Measurements from ENCODE around the gene SCUBE3. TPM values are rescaled to one million over a fixed set of nuclear protein-coding genes. Genes with fewer than 3 reads are reported as not detected.

The SCUBE3 gene
- total RNA-seq, 5 donors from 2014 or later (not counting 1 experiment from before 2014, with no cell fraction given): 0.03 to 0.14 (median 0.08) TPM; not detected in 1

GRCh38 chr6:35184580-35185301, 29.0 kb upstream of the SCUBE3 start:
- H3K9me3 ChIP-seq: no peaks in the 10 kb centered on the region
- CTCF ChIA-PET: no interaction called here
- Mint-ChIP-seq H3K9me3 (no peaks in the 10 kb centered on the region), H3K4me1 (peaks cover 0 to 2% (median 0%) of the 10 kb centered on the region in 3 donors), H3K4me3 (no peak overlapping the region), H3K27me3 (peaks cover 21 to 24% of the 10 kb centered on the region in 2 donors), H3K36me3 (no peaks in the 10 kb centered on the region), H3K27ac (no peak overlapping the region)
- H3K4me1 ChIP-seq (ENCODE audit: control insufficient read depth in 1 of 2, extremely low read depth in 1 of 2, insufficient read depth in 2 of 2, low read length in 2 of 2): no peaks in the 10 kb centered on the region
- no peak overlapping the region for H3K4me3 ChIP-seq (ENCODE audit: control insufficient read depth in 1 of 2, extremely low read depth in 1 of 2, low read length in 1 of 2)
- no peaks in the 10 kb centered on the region for H3K36me3 ChIP-seq (ENCODE audit: control insufficient read depth in 2 of 2, extremely low read depth in 1 of 2, insufficient read depth in 1 of 2, low read length in 1 of 2)
- DNase-seq (no peak), ATAC-seq (replicated peaks in 1 of 4) (no peak)
- POLR2A ChIA-PET: no interaction called here
- no peak overlapping the region for H3K27ac ChIP-seq (ENCODE audit: low read length)
- H3K27me3 ChIP-seq (replicated peaks in 1 of 2; ENCODE audit: control insufficient read depth in 2 of 2, extremely low read depth in 1 of 2, insufficient read depth in 2 of 2, low read length in 1 of 2): peaks cover 0 to 26% of the 10 kb centered on the region in 2 experiments
- 76% methylated on average over 6 of the region's 9 CpGs for WGBS (ENCODE audit: insufficient coverage)

GRCh38 chr6:35185302-35185681, 28.5 kb upstream of the SCUBE3 start:
- no peaks in the 10 kb centered on the region for H3K4me1 ChIP-seq (ENCODE audit: control insufficient read depth in 1 of 2, extremely low read depth in 1 of 2, insufficient read depth in 2 of 2, low read length in 2 of 2)
- H3K27me3 ChIP-seq (replicated peaks in 1 of 2; ENCODE audit: control insufficient read depth in 2 of 2, extremely low read depth in 1 of 2, insufficient read depth in 2 of 2, low read length in 1 of 2): peaks cover 0 to 26% of the 10 kb centered on the region in 2 experiments
- Mint-ChIP-seq H3K4me3 (no peak overlapping the region), H3K4me1 (peaks cover 0 to 2% (median 0%) of the 10 kb centered on the region in 3 donors), H3K36me3 (no peaks in the 10 kb centered on the region), H3K9me3 (no peaks in the 10 kb centered on the region), H3K27me3 (peaks cover 21 to 24% of the 10 kb centered on the region in 2 donors), H3K27ac (no peak overlapping the region)
- H3K36me3 ChIP-seq (ENCODE audit: control insufficient read depth in 2 of 2, extremely low read depth in 1 of 2, insufficient read depth in 1 of 2, low read length in 1 of 2): no peaks in the 10 kb centered on the region
- H3K4me3 ChIP-seq (ENCODE audit: control insufficient read depth in 1 of 2, extremely low read depth in 1 of 2, low read length in 1 of 2): no peak overlapping the region
- WGBS (ENCODE audit: insufficient coverage): 63% methylated on average over 1 of the region's 6 CpGs
- ATAC-seq (replicated peaks in 1 of 4) (no peak), DNase-seq (no peak)
- POLR2A ChIA-PET: no interaction called here
- H3K27ac ChIP-seq (ENCODE audit: low read length): no peak overlapping the region
- H3K9me3 ChIP-seq: no peaks in the 10 kb centered on the region
- CTCF ChIA-PET: no interaction called here

- POLR2A ChIA-PET: interaction anchor here in 1 of 2 donors (0.6 kb wide), 1 partner anchor 457 kb away, joined by 3 read pairs; no protein-coding TSS in a partner anchor
- H3K36me3 ChIP-seq (ENCODE audit: control insufficient read depth in 2 of 2, extremely low read depth in 1 of 2, insufficient read depth in 1 of 2, low read length in 1 of 2): no peaks in the 10 kb centered on the region
- no peak overlapping the region for H3K4me3 ChIP-seq (ENCODE audit: control insufficient read depth in 1 of 2, extremely low read depth in 1 of 2, low read length in 1 of 2)
- Mint-ChIP-seq H3K9me3 (no peaks in the 10 kb centered on the region), H3K4me3 (no peak overlapping the region), H3K27ac (no peak overlapping the region), H3K27me3 (peaks cover 21 to 27% of the 10 kb centered on the region in 2 donors), H3K36me3 (no peaks in the 10 kb centered on the region), H3K4me1 (peaks cover 0 to 2% (median 0%) of the 10 kb centered on the region in 3 donors)
- no peak overlapping the region for H3K27ac ChIP-seq (ENCODE audit: low read length)
- no peak for DNase-seq
- no peaks in the 10 kb centered on the region for H3K9me3 ChIP-seq
- peaks cover 0 to 26% of the 10 kb centered on the region in 2 experiments for H3K27me3 ChIP-seq (replicated peaks in 1 of 2; ENCODE audit: control insufficient read depth in 2 of 2, extremely low read depth in 1 of 2, insufficient read depth in 2 of 2, low read length in 1 of 2)
- CTCF ChIA-PET: no interaction called here
- WGBS (ENCODE audit: insufficient coverage): no CpG with 5 or more reads among the region's 1 CpG
- ATAC-seq (replicated peaks in 1 of 4): no peak
- peaks cover 0 to 4% of the 10 kb centered on the region in 2 experiments for H3K4me1 ChIP-seq (ENCODE audit: control insufficient read depth in 1 of 2, extremely low read depth in 1 of 2, insufficient read depth in 2 of 2, low read length in 2 of 2)
Measured at GRCh38 chr6:35185971-35186370, 27.8 kb upstream of the SCUBE3 start.

- H3K27ac ChIP-seq (ENCODE audit: low read length): no peak overlapping the region
- ChIA-PET POLR2A (no interaction called here), CTCF (no interaction called here)
- H3K4me3 Mint-ChIP-seq: no peak overlapping the region
- peaks cover 0 to 23% of the 10 kb centered on the region in 2 experiments for H3K27me3 ChIP-seq (replicated peaks in 1 of 2; ENCODE audit: control insufficient read depth in 2 of 2, extremely low read depth in 1 of 2, insufficient read depth in 2 of 2, low read length in 1 of 2)
- no peaks in the 10 kb centered on the region for H3K9me3 Mint-ChIP-seq
- peaks cover 0 to 6% (median 2%) of the 10 kb centered on the region in 3 donors for H3K4me1 Mint-ChIP-seq
- ATAC-seq (replicated peaks in 1 of 4) (no peak), DNase-seq (no peak)
- no peaks in the 10 kb centered on the region for H3K36me3 ChIP-seq (ENCODE audit: control insufficient read depth in 2 of 2, extremely low read depth in 1 of 2, insufficient read depth in 1 of 2, low read length in 1 of 2)
- H3K27me3 Mint-ChIP-seq: peaks cover 19 to 32% of the 10 kb centered on the region in 2 donors
- H3K36me3 Mint-ChIP-seq: no peaks in the 10 kb centered on the region
- 88% methylated on average over 1 of the region's 2 CpGs for WGBS (ENCODE audit: insufficient coverage)
- no peak overlapping the region for H3K27ac Mint-ChIP-seq
- no peak overlapping the region for H3K4me3 ChIP-seq (ENCODE audit: control insufficient read depth in 1 of 2, extremely low read depth in 1 of 2, low read length in 1 of 2)
- peaks cover 0 to 10% of the 10 kb centered on the region in 2 experiments for H3K4me1 ChIP-seq (ENCODE audit: control insufficient read depth in 1 of 2, extremely low read depth in 1 of 2, insufficient read depth in 2 of 2, low read length in 2 of 2)
- no peaks in the 10 kb centered on the region for H3K9me3 ChIP-seq
Measured at GRCh38 chr6:35186571-35186970, 27.2 kb upstream of the SCUBE3 start.

GRCh38 chr6:35188886-35189285, 24.9 kb upstream of the SCUBE3 start:
- no peak overlapping the region for H3K4me3 Mint-ChIP-seq
- 82% methylated on average over 1 of the region's 3 CpGs for WGBS (ENCODE audit: insufficient coverage)
- no peaks in the 10 kb centered on the region for H3K9me3 Mint-ChIP-seq
- peaks cover 0 to 6% (median 1%) of the 10 kb centered on the region in 3 donors for H3K4me1 Mint-ChIP-seq
- Histone ChIP-seq H3K4me1 (ENCODE audit: control insufficient read depth in 1 of 2, extremely low read depth in 1 of 2, insufficient read depth in 2 of 2, low read length in 2 of 2) (peaks cover 0 to 20% of the 10 kb centered on the region in 2 experiments), H3K27me3 (replicated peaks in 1 of 2; ENCODE audit: control insufficient read depth in 2 of 2, extremely low read depth in 1 of 2, insufficient read depth in 2 of 2, low read length in 1 of 2) (peaks cover 0 to 21% of the 10 kb centered on the region in 2 experiments), H3K9me3 (no peaks in the 10 kb centered on the region), H3K4me3 (ENCODE audit: control insufficient read depth in 1 of 2, extremely low read depth in 1 of 2, low read length in 1 of 2) (no peak overlapping the region), H3K27ac (ENCODE audit: low read length) (no peak overlapping the region), H3K36me3 (ENCODE audit: control insufficient read depth in 2 of 2, extremely low read depth in 1 of 2, insufficient read depth in 1 of 2, low read length in 1 of 2) (no peaks in the 10 kb centered on the region)
- ChIA-PET CTCF (no interaction called here), POLR2A (no interaction called here)
- H3K27me3 Mint-ChIP-seq: peaks cover 10 to 23% of the 10 kb centered on the region in 2 donors
- no peak overlapping the region for H3K27ac Mint-ChIP-seq
- ATAC-seq (replicated peaks in 1 of 4) (no peak), DNase-seq (no peak)
- no peaks in the 10 kb centered on the region for H3K36me3 Mint-ChIP-seq

- Histone ChIP-seq H3K4me1 (ENCODE audit: control insufficient read depth in 1 of 2, extremely low read depth in 1 of 2, insufficient read depth in 2 of 2, low read length in 2 of 2) (peaks cover 0 to 22% of the 10 kb centered on the region in 2 experiments), H3K9me3 (no peaks in the 10 kb centered on the region), H3K4me3 (ENCODE audit: control insufficient read depth in 1 of 2, extremely low read depth in 1 of 2, low read length in 1 of 2) (no peak overlapping the region), H3K27ac (ENCODE audit: low read length) (no peak overlapping the region), H3K36me3 (ENCODE audit: control insufficient read depth in 2 of 2, extremely low read depth in 1 of 2, insufficient read depth in 1 of 2, low read length in 1 of 2) (no peaks in the 10 kb centered on the region), H3K27me3 (replicated peaks in 1 of 2; ENCODE audit: control insufficient read depth in 2 of 2, extremely low read depth in 1 of 2, insufficient read depth in 2 of 2, low read length in 1 of 2) (peaks cover 0 to 20% of the 10 kb centered on the region in 2 experiments)
- no peaks in the 10 kb centered on the region for H3K36me3 Mint-ChIP-seq
- ChIA-PET CTCF (no interaction called here), POLR2A (no interaction called here)
- H3K27me3 Mint-ChIP-seq: peaks cover 3 to 19% of the 10 kb centered on the region in 2 donors
- DNase-seq (no peak), ATAC-seq (replicated peaks in 1 of 4) (no peak)
- peaks cover 0 to 6% (median 6%) of the 10 kb centered on the region in 3 donors for H3K4me1 Mint-ChIP-seq
- no peaks in the 10 kb centered on the region for H3K9me3 Mint-ChIP-seq
- H3K27ac Mint-ChIP-seq: no peak overlapping the region
- no peak overlapping the region for H3K4me3 Mint-ChIP-seq
Measured at GRCh38 chr6:35190306-35190705, 23.4 kb upstream of the SCUBE3 start.
